ENCODE measurements around the gene MAP3K7. TPM values are rescaled to one million over a fixed set of nuclear protein-coding genes. Genes with fewer than 3 reads are reported as not detected.
A peak's percentile ranks its signal among the peaks of the same experiment; 100 is the strongest.

Gene MAP3K7
- total RNA-seq, 1 donor: 51.4 TPM

DNA sequence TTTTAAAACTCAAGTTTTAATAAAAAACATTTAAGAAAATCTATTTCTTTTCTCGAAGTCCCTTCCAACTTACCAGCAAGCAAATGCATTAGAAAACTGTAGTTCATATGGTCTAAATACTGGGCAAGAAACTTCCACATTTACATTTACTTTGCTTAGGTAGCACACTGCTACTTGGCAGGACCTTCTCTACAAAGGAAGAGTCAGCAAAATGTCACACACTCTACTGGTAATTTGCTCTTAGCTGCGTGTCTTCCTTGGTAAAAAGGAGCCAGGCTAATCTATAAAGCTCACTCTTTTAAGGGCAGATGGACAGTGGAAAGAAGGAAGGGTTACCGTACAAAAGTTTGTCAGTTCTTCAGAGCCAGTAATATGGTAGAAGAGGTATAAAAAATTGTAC lies 45.7 kb downstream of the MAP3K7 start:
- H3K4me3 ChIP-seq (ENCODE audit: low read depth, low read length): no peak overlapping the region
- no peak for DNase-seq (ENCODE audit: low read depth)
- TF ChIP-seq CTCF (IDR thresholded peaks at IDR 0.05; ENCODE audit: insufficient read depth, low read depth, low read length): no peak

DNA sequence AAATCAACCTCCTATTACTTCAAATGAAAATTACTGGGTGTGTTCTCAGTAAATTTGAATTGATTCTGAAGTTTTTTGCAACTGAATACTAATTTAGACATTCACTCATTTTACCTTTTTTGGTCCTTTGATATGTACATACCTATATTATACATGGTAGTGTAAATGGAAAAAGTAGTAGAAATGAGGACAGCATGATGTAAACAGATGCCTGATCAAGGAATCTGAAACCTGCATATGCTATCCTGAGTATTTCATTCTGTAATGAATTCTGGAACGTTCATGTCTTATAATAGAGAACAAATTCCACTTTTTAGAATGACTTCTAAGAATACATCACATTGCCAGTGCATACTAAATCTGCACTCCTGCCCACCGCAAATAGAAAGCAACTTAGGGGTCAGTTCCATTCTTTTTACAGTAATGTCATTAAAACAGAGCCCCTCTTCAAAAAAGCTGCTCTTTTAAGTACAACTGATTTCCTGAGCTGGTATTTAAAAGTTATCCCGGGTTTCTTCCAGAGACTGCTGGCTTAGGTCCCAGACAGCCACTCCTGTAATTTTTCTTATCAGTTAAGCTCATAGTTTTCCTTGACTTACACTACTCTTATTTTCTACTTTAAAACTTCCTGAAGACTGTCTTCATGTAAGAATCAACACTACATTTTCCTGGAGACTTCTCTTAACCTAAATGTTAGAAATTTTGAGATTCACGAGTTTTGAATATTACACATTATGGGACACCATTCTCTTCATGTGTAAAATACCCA lies 48.4 kb downstream of the MAP3K7 start:
- DNase-seq (ENCODE audit: low read depth): peak; percentile 68
- no peak for TF ChIP-seq CTCF (IDR thresholded peaks at IDR 0.05; ENCODE audit: insufficient read depth, low read depth, low read length)
- H3K4me3 ChIP-seq (ENCODE audit: low read depth, low read length): no peak overlapping the region

DNA sequence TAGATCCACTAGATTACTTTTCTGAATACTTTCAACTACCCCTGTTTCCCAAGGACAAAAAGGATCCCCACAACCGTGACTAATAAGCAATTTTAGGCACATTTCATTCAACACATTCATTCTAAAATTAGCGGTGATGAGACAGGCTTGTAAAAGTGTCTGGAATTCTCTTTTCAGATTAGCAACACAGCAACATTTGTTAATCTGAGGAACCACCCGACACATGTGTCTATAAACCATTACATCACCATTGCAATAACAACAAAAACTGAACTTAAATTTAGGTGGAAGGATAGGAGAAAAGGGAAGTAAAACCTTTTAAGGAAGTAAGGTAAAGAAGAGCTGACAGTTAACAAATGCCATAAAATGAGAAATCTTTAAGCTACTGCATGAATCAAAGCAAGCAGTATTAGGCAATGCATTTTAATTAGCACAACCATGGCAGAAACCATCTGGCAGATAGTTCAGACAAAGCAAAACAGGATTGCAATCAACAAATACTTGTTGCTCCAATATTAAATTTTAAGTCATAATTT lies 49.1 kb downstream of the MAP3K7 start:
- peak; percentile 57 for DNase-seq (ENCODE audit: low read depth)
- no peak for TF ChIP-seq CTCF (IDR thresholded peaks at IDR 0.05; ENCODE audit: insufficient read depth, low read depth, low read length)

DNA sequence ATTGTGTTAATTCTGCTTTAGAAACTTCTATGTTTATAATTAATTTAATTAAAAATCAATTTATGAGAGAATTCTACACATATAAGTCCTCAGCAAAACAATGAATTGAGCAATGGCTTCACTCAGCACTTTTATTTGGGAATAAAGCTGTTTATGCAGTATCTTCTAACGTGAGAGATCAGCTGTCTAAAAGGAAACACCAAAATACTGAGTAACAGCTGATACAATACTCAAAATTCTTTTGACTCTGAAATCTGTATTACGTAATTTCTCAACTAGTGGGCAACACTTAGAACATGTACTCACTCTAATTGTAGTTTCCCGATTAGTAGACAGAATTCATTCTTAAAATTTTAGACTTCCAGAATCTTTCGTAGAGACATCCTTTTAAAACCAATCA lies 49.8 kb downstream of the MAP3K7 start:
- no peak for TF ChIP-seq CTCF (IDR thresholded peaks at IDR 0.05; ENCODE audit: insufficient read depth, low read depth, low read length)
- DNase-seq (ENCODE audit: low read depth): peak; percentile 39
- no peak overlapping the region for H3K4me3 ChIP-seq (ENCODE audit: low read depth, low read length)

More for the DNA sequence above, 49.1 kb downstream of the MAP3K7 start:
- H3K4me3 ChIP-seq (ENCODE audit: low read depth, low read length): no peak overlapping the region

- no peak for TF ChIP-seq CTCF (IDR thresholded peaks at IDR 0.05; ENCODE audit: insufficient read depth, low read depth, low read length)
- H3K4me3 ChIP-seq (ENCODE audit: low read depth, low read length): no peak overlapping the region
- no peak for DNase-seq (ENCODE audit: low read depth)
Measured at GRCh38 chr6:90536520-90536919, 50.4 kb downstream of the MAP3K7 start.

DNA sequence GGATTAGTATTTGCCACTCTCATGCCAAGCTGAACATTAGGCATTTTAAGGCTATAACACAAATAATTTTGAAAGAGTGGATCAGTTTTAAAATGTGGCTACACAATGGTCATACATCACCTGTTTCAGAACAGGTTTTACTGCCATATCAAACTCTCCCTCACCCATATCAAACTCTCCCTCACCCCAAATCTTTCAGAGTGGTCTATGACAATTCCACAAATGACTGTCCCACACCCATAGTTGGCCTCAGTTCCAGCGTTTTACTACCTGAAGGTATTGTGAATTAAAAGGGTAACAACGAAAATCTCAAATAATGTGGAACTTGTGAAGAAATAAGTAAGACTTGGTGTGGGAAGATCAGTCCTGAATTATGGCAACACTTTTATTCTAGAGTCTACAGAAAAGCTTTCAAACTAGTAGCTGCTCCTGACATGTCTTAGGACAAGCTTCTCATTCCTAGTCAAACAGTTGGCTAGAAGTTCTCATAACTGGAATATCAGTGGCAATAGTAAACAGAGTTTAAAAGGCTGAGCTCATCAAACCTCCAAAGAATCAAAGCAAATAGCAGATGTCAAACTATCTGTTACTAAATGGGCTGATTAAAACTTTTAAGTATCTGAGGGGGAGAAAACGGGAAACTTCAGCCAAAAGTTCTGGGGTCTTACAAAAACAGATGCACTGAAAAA lies 52.4 kb downstream of the MAP3K7 start:
- no peak for DNase-seq (ENCODE audit: low read depth)

More for the DNA sequence above, 52.4 kb downstream of the MAP3K7 start:
- no peak overlapping the region for H3K4me3 ChIP-seq (ENCODE audit: low read depth, low read length)
- TF ChIP-seq CTCF (IDR thresholded peaks at IDR 0.05; ENCODE audit: insufficient read depth, low read depth, low read length): no peak

Measured in fibroblast of villous mesenchyme (primary cell).